Pancreas (tissue), 10 donors: ENCODE measurements around the gene ICAM2. TPM values are rescaled to one million over a fixed set of nuclear protein-coding genes. Genes with fewer than 3 reads are reported as not detected.
A peak's percentile ranks its signal among the peaks of the same experiment; 100 is the strongest.

Experiments used
- ATAC-seq, 4 donors: fragments of 200-7000 bp; cut with Tn5 transposase; one replicate each; pipeline versions ENCODE4 v1.8.0 to v1.9.1; 2020; ENCODE audit warnings: mild to moderate bottlenecking in 4 of 4, moderate library complexity in 4 of 4
- DNase-seq, 6 donors: peaks; one replicate each; pipeline ENCODE4 v3.0.0-alpha.2; 2020
- FAIRE-seq: peaks from 2 replicates; lab custom pipeline; 2012; peaks lifted over from hg19 to GRCh38; lab: Jason Lieb, UNC
- H3K27ac ChIP-seq, 4 donors: fragments of 200-600 bp; sonication (generic); 1 replicate in 3 of 4; 2 replicates in 1 of 4; pipeline versions ENCODE4 v1.5.0 to v1.8.0; 2020
- H3K27me3 ChIP-seq, 4 donors: fragments of 200-600 bp; one replicate each; pipeline ENCODE4 v1.8.0; 2021
- H3K36me3 ChIP-seq, 3 donors: fragments of 200-600 bp; sonication (generic) in 1 of 3; one replicate each; pipeline versions ENCODE4 v1.5.0 to v1.8.0; 2020 to 2021
- H3K4me1 ChIP-seq, 3 donors: fragments of 200-600 bp; one replicate each; pipeline ENCODE4 v1.8.0; 2021
- H3K4me3 ChIP-seq, 4 donors: fragments of 200-600 bp; sonication (generic) in 2 of 4; one replicate each; pipeline versions ENCODE4 v1.5.0 to v1.8.0; 2020 to 2021
- H3K9me3 ChIP-seq, 4 donors: fragments of 200-600 bp; one replicate each; pipeline ENCODE4 v1.8.0; 2021
- CTCF ChIP-seq, 4 donors: fragments of 200-600 bp; sonication (generic) in 3 of 4; IDR thresholded peaks; one replicate each; pipeline versions ENCODE4 v1.5.0 to v1.8.0; 2021; ENCODE audit warnings: antibody characterized with exemption in 4 of 4
- WGBS, 2 donors: extraction: QIAGEN DNeasy Blood & Tissue Kit; methylation state at CpG; one replicate each; pipeline ENCODE4 v1.1.7; 2013; 5-methylcytosine and 5-hydroxymethylcytosine counted together
- intact Hi-C, 3 donors: fragments of 100-400 bp; cut with DNase I; formaldehyde crosslinking; loops; one replicate each; pipeline versions ENCODE4 v1.11.1 to v1.14.2; 2022
- polyA plus RNA-seq, 2 donors: library from polyadenylated mRNA; stranded (reverse); fragments of 200-250 nt; gene quantifications; one replicate each; pipeline ENCODE4 v1.2.3, GENCODE V29; 2013
- total RNA-seq, 6 donors: library from RNA; stranded (reverse); fragmentation: NEBNext Ultra II Directional in 4 of 6; extraction: Animal tissue kit (Norgen Biotek cat#: 25700) in 4 of 6; gene quantifications; one replicate each; pipeline versions ENCODE4 v1.2.1 to v1.2.4, GENCODE V29; 2021 to 2023
- donor health status: healthy with polysubstance abuse.
- donor health status: DM: no; HTN: no; CAD: no; lungs with moderate emphysema.
- donor health status: DM: no; HTN: no; CAD: no.
- donor health status: control.
- donor health status: control.
- donor health status: Bipolar disorder and iron deficiency.
- donor health status: DM: yes; HTN: yes; CAD: no.
- donor health status: DM: no; HTN: no; CAD: no.
- donor health status: DM: no; HTN: no; CAD: no.
- donor health status: DM: yes; HTN: yes; CAD: no.

The ICAM2 gene
- total and polyA plus RNA-seq, 8 donors: 4.9 to 19.1 (median 7.4) TPM

GRCh38 chr17:64032081-64032480 lies 11.6 kb upstream of the ICAM2 start:
- FAIRE-seq (no peak), ATAC-seq (no peak), DNase-seq (no peak)
- intact Hi-C loops: loop anchor here in 1 of 3 donors (10.0 kb wide), 1 partner anchor 103 kb away; the partner anchor contains the start of gene ERN1
- no peak overlapping the region for H3K4me3 ChIP-seq
- H3K4me1 ChIP-seq: no peaks in the 10 kb centered on the region
- no peaks in the 10 kb centered on the region for H3K36me3 ChIP-seq
- WGBS, 2 donors: 92 to 96% methylated on average over 4 of the region's 4 CpGs
- no peaks in the 10 kb centered on the region for H3K9me3 ChIP-seq
- TF ChIP-seq CTCF (IDR thresholded peaks at IDR 0.05): no peak
- no peak overlapping the region for H3K27ac ChIP-seq
- H3K27me3 ChIP-seq: no peaks in the 10 kb centered on the region

GRCh38 chr17:64028874-64029464 lies 8.5 kb upstream of the ICAM2 start:
- H3K27ac ChIP-seq: no peak overlapping the region
- no peaks in the 10 kb centered on the region for H3K27me3 ChIP-seq
- no peak overlapping the region for H3K4me3 ChIP-seq
- WGBS, 2 donors: 18% methylated on average over 3 of the region's 3 CpGs
- no peaks in the 10 kb centered on the region for H3K9me3 ChIP-seq
- peak; percentile 53 to 66 (median 64) for ATAC-seq
- peak in 4 of 6 donors; percentile 57 to 73 (median 66) for DNase-seq
- H3K36me3 ChIP-seq: no peaks in the 10 kb centered on the region
- TF ChIP-seq CTCF (IDR thresholded peaks at IDR 0.05): peak; percentile 61 to 75 (median 66)
- peaks cover 11 to 22% (median 14%) of the 10 kb centered on the region in 3 donors for H3K4me1 ChIP-seq
- FAIRE-seq: no peak
- intact Hi-C loops: loop anchor here in 1 of 3 donors (10.0 kb wide), 1 partner anchor 106 kb away; the partner anchor contains the start of gene ERN1

- Histone ChIP-seq H3K9me3 (no peaks in the 10 kb centered on the region), H3K27me3 (no peaks in the 10 kb centered on the region), H3K4me3 (peak overlapping the region in 1 of 4 donors; percentile 2), H3K27ac (peak overlapping the region in 2 of 4 donors; percentile 54 to 58), H3K4me1 (peaks cover 11 to 24% (median 14%) of the 10 kb centered on the region in 3 donors), H3K36me3 (no peaks in the 10 kb centered on the region)
- intact Hi-C loops: loop anchor here in 1 of 3 donors (10.0 kb wide), 1 partner anchor 109 kb away; the partner anchor contains the start of gene ERN1
- DNase-seq: peak; percentile 63 to 85 (median 74)
- peak; percentile 58 to 85 (median 79) for ATAC-seq
- 1 to 3% methylated on average over 21 of the region's 21 CpGs for WGBS, 2 donors
- TF ChIP-seq CTCF (IDR thresholded peaks at IDR 0.05): peak; percentile 77 to 93 (median 92)
- no peak for FAIRE-seq
These were observed 5.4 kb upstream of the ICAM2 start for GRCh38 chr17:64025732-64026294.

GRCh38 chr17:64024781-64025731 lies 4.6 kb upstream of the ICAM2 start:
- intact Hi-C loops: loop anchor here in 1 of 3 donors (10.0 kb wide), 1 partner anchor 110 kb away; the partner anchor contains the start of gene ERN1
- Histone ChIP-seq H3K4me1 (peaks cover 11 to 24% (median 14%) of the 10 kb centered on the region in 3 donors), H3K4me3 (peak overlapping the region in 1 of 4 donors; percentile 2), H3K9me3 (no peaks in the 10 kb centered on the region), H3K36me3 (no peaks in the 10 kb centered on the region), H3K27me3 (no peaks in the 10 kb centered on the region), H3K27ac (peak overlapping the region in 3 of 4 donors; percentile 19 to 58 (median 54))
- FAIRE-seq: no peak
- peak in 2 of 6 donors; percentile 57 to 68 for DNase-seq
- 32 to 35% methylated on average over 19 of the region's 19 CpGs for WGBS, 2 donors
- peak; percentile 17 to 23 (median 19) for ATAC-seq
- no peak for TF ChIP-seq CTCF (IDR thresholded peaks at IDR 0.05)
